Trophoblast cell (in vitro differentiated cells and primary cell): ENCODE measurements around the gene ROCK2.

ENCODE experiments used
- DNase-seq, 2 donors: peaks; one replicate each; pipeline ENCODE4 v3.0.0-alpha.2; 2016
- H2AFZ ChIP-seq: 2 replicates; pipeline ENCODE4 v1.6.1; 2013; ENCODE audit warnings: low read length, moderate library complexity, mild to moderate bottlenecking; ENCODE audit not compliant: insufficient read depth, poor library complexity
- H2AK5ac ChIP-seq: 2 replicates; pipeline ENCODE4 v1.6.1; 2013; ENCODE audit warnings: mild to moderate bottlenecking, low read length
- H2BK120ac ChIP-seq: 2 replicates; pipeline ENCODE4 v1.6.1; 2013; ENCODE audit warnings: low read length, mild to moderate bottlenecking, moderate library complexity; ENCODE audit not compliant: insufficient read depth, poor library complexity
- H2BK12ac ChIP-seq: 2 replicates; pipeline ENCODE4 v1.6.1; 2013; ENCODE audit warnings: mild to moderate bottlenecking, low read length, moderate library complexity
- H2BK5ac ChIP-seq: 2 replicates; pipeline ENCODE4 v1.6.1; 2013; ENCODE audit warnings: low read length, low read depth, moderate library complexity, mild to moderate bottlenecking; ENCODE audit not compliant: poor library complexity
- H3K14ac ChIP-seq: 2 replicates; pipeline ENCODE4 v1.6.1; 2013; ENCODE audit warnings: mild to moderate bottlenecking, low read length
- H3K18ac ChIP-seq: 2 replicates; pipeline ENCODE4 v1.6.1; 2013; ENCODE audit warnings: mild to moderate bottlenecking, low read length
- H3K23ac ChIP-seq: 2 replicates; pipeline ENCODE4 v1.6.1; 2013; ENCODE audit warnings: low read length
- H3K27ac ChIP-seq: 2 replicates; pipeline ENCODE4 v1.5.1; 2013; ENCODE audit warnings: low read depth, mild to moderate bottlenecking, inconsistent platforms, low read length, moderate library complexity
- H3K27me3 ChIP-seq: 2 replicates; pipeline ENCODE4 v1.6.1; 2013; ENCODE audit warnings: inconsistent platforms, mild to moderate bottlenecking, low read length, moderate library complexity; ENCODE audit not compliant: insufficient read depth
- H3K36me3 ChIP-seq, 2 experiments: 1 replicate in 1 of 2; 2 replicates in 1 of 2; pipeline ENCODE4 v1.6.1; 2013; ENCODE audit warnings: low read length in 2 of 2, mild to moderate bottlenecking in 2 of 2, moderate library complexity in 1 of 2; ENCODE audit not compliant: insufficient read depth in 2 of 2, control insufficient read depth in 1 of 2
- H3K4ac ChIP-seq: 2 replicates; pipeline ENCODE4 v1.6.1; 2013; ENCODE audit warnings: low read depth, mild to moderate bottlenecking, low read length, moderate library complexity
- H3K4me1 ChIP-seq, 2 experiments: 1 replicate in 1 of 2; 2 replicates in 1 of 2; pipeline ENCODE4 v1.6.1; 2013; ENCODE audit warnings: low read length in 2 of 2, mild to moderate bottlenecking in 2 of 2, moderate library complexity in 1 of 2; ENCODE audit not compliant: insufficient read depth in 2 of 2, control insufficient read depth in 1 of 2
- H3K4me2 ChIP-seq: 2 replicates; pipeline ENCODE4 v1.6.1; 2013; ENCODE audit warnings: inconsistent platforms, mild to moderate bottlenecking, low read length, moderate library complexity
- H3K4me3 ChIP-seq: 2 replicates; pipeline ENCODE4 v1.5.1; 2013; ENCODE audit warnings: mild to moderate bottlenecking, low read depth, low read length, inconsistent platforms
- H3K79me1 ChIP-seq: one replicate; pipeline ENCODE4 v1.6.1; 2013; ENCODE audit warnings: low read length
- H3K79me2 ChIP-seq: 2 replicates; pipeline ENCODE4 v1.6.1; 2013; ENCODE audit warnings: low read length, mild to moderate bottlenecking; ENCODE audit not compliant: control insufficient read depth, insufficient read depth, poor library complexity
- H3K9ac ChIP-seq: 2 replicates; pipeline ENCODE4 v1.6.1; 2013; ENCODE audit warnings: mild to moderate bottlenecking, low read length
- H3K9me3 ChIP-seq: 2 replicates; pipeline ENCODE4 v1.6.1; 2013; ENCODE audit warnings: low read depth, mild to moderate bottlenecking, control low read depth, inconsistent platforms, low read length; ENCODE audit not compliant: insufficient read depth
- H4K12ac ChIP-seq: 2 replicates; pipeline ENCODE4 v1.6.1; 2013; ENCODE audit warnings: low read depth, mild to moderate bottlenecking, low read length, moderate library complexity
- H4K8ac ChIP-seq: 2 replicates; pipeline ENCODE4 v1.6.1; 2013; ENCODE audit warnings: low read depth, mild to moderate bottlenecking, low read length, moderate library complexity
- H4K91ac ChIP-seq: one replicate; pipeline ENCODE4 v1.6.1; 2013; ENCODE audit warnings: low read depth, mild to moderate bottlenecking, low read length, moderate library complexity
- WGBS: extraction: QIAGEN DNeasy Blood & Tissue Kit; methylation state at CpG from one replicate; pipeline ENCODE4 v1.1.7; 2013; ENCODE audit warnings: missing lambda C conversion rate; ENCODE audit not compliant: insufficient read length, insufficient coverage; ENCODE audit errors: extremely low coverage; 5-methylcytosine and 5-hydroxymethylcytosine counted together

ROCK2 gene

DNA sequence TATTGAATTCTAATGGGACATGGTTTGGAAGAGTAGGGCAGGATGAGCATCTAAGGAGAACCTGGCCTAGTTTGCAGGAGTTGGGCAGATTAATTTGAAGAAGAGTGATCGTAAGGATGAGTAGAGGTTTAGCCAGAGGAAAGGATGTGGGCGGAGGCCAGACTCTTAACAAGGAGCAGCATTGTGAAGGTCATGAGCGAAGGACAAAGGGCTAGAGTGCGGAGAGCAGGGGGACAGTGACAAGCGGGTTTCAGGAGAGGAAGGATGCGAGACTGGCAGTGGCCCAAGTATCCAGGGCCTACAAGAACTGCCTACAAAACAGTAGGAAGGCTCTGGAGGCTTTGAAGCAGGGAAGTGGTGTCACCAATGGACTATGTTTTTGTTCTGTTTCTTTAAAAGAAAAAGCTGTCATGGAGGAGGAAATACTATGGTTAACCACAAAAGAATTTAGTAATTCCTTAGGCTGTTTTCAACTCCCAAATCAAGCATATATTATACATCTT, 169.1 kb downstream of the ROCK2 start:
- Histone ChIP-seq H3K9me3 (no peaks in the 10 kb centered on the region), H2BK12ac (no peak overlapping the region)

DNA sequence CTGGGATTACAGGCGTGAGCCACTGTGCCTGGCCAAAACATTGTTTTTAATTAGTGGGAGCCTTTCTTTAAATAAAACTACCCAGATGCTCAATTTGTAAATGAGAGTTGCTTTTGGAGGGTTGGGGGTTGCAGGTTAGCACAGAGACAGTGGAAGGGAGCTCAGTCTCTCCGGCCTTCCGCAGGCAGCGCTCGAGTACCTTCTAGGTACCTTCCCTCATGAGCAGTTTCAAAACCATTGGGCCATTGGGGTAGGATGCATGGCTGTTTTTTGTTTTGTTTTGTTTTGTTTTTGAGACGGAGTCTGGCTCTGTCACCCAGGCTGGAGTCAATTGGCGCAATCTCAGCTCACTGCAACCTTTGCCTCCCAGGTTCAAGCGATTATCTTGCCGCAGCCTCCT, 170.2 kb downstream of the ROCK2 start:
- H3K4me3 ChIP-seq = no peak overlapping the region

More for the DNA sequence above, 169.1 kb downstream of the ROCK2 start:
- no peaks in the 10 kb centered on the region for H3K79me2 ChIP-seq
- H2BK120ac ChIP-seq = no peak overlapping the region
- peaks cover 2 to 4% of the 10 kb centered on the region in 2 experiments for H3K36me3 ChIP-seq
- no peaks in the 10 kb centered on the region for H3K79me1 ChIP-seq
- DNase-seq = no peak
- no peak overlapping the region for H3K14ac ChIP-seq
- no peak overlapping the region for H4K8ac ChIP-seq
- no peak overlapping the region for H4K12ac ChIP-seq
- WGBS = 100% methylated on average over 1 of the region's 6 CpGs
- no peak overlapping the region for H3K18ac ChIP-seq
- H3K27ac ChIP-seq = no peak overlapping the region
- H2BK5ac ChIP-seq = no peak overlapping the region
- H3K4me2 ChIP-seq = no peak overlapping the region
- no peaks in the 10 kb centered on the region for H3K4me1 ChIP-seq
- H3K27me3 ChIP-seq = no peaks in the 10 kb centered on the region
- H3K4me3 ChIP-seq = no peak overlapping the region
- no peak overlapping the region for H3K4ac ChIP-seq
- no peak overlapping the region for H2AFZ ChIP-seq
- H2AK5ac ChIP-seq = no peak overlapping the region
- no peak overlapping the region for H4K91ac ChIP-seq
- H3K23ac ChIP-seq = no peak overlapping the region
- no peak overlapping the region for H3K9ac ChIP-seq

DNA sequence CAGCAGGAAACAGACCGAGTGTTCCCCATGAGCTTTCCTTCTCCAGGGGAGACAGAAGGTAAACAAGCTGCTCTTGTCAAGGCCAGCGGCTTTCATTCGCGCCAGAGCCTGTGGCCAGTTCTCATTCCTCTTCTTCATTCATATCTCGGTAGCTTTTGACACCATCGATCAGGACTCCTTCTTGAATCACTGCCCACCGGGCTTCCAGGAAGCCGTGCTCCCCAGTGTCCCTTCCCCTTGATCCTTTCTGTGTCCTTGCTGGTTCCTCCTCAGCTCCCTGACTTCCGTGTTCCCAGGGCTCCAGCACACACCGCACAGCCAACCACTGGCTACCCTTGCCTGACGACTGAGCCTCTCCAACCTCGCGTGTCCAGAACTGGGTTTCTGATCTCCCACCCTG, 175.1 kb downstream of the ROCK2 start:
- Histone ChIP-seq H2AFZ (no peak overlapping the region), H3K4me3 (no peak overlapping the region), H2BK12ac (no peak overlapping the region), H3K27me3 (no peaks in the 10 kb centered on the region), H4K12ac (no peak overlapping the region), H2AK5ac (no peak overlapping the region), H2BK5ac (no peak overlapping the region), H3K4ac (no peak overlapping the region), H3K4me1 (peaks cover 4% of the 10 kb centered on the region in 2 experiments), H3K23ac (no peak overlapping the region), H3K79me1 (peaks cover 2% of the 10 kb centered on the region), H3K27ac (no peak overlapping the region), H3K18ac (no peak overlapping the region), H3K9ac (no peak overlapping the region), H4K91ac (no peak overlapping the region), H4K8ac (no peak overlapping the region), H3K79me2 (no peaks in the 10 kb centered on the region), H3K9me3 (no peaks in the 10 kb centered on the region), H2BK120ac (no peak overlapping the region), H3K4me2 (no peak overlapping the region), H3K14ac (no peak overlapping the region), H3K36me3 (peaks cover 0 to 2% of the 10 kb centered on the region in 2 experiments)
- peak; percentile 8 to 31 for DNase-seq
- WGBS = no CpG with 5 or more reads among the region's 13 CpGs

More for the DNA sequence above, 170.2 kb downstream of the ROCK2 start:
- no peak for DNase-seq
- Histone ChIP-seq H3K79me1 (peaks cover 1% of the 10 kb centered on the region), H3K27me3 (no peaks in the 10 kb centered on the region), H3K9ac (no peak overlapping the region), H3K4ac (no peak overlapping the region), H3K79me2 (no peaks in the 10 kb centered on the region), H2BK5ac (no peak overlapping the region), H3K23ac (no peak overlapping the region), H3K36me3 (peaks cover 0 to 2% of the 10 kb centered on the region in 2 experiments), H2AK5ac (no peak overlapping the region), H2BK12ac (no peak overlapping the region), H2BK120ac (no peak overlapping the region), H3K4me2 (no peak overlapping the region), H3K14ac (no peak overlapping the region), H4K12ac (no peak overlapping the region), H3K9me3 (no peaks in the 10 kb centered on the region), H3K27ac (no peak overlapping the region), H3K4me1 (peaks cover 3 to 4% of the 10 kb centered on the region in 2 experiments), H4K8ac (no peak overlapping the region), H3K18ac (no peak overlapping the region), H4K91ac (no peak overlapping the region), H2AFZ (no peak overlapping the region)
- no CpG with 5 or more reads among the region's 9 CpGs for WGBS

- WGBS = no CpG with 5 or more reads among the region's 9 CpGs
- Histone ChIP-seq H2BK12ac (no peak overlapping the region), H3K79me1 (peaks cover 2% of the 10 kb centered on the region), H3K27me3 (no peaks in the 10 kb centered on the region), H3K27ac (no peak overlapping the region), H2BK5ac (no peak overlapping the region), H3K4ac (no peak overlapping the region), H3K4me1 (peaks cover 4% of the 10 kb centered on the region in 2 experiments), H2AK5ac (no peak overlapping the region), H3K14ac (no peak overlapping the region), H2AFZ (no peak overlapping the region), H3K9ac (no peak overlapping the region), H4K12ac (no peak overlapping the region), H2BK120ac (peak overlapping the region; percentile 17), H3K4me3 (no peak overlapping the region), H3K4me2 (no peak overlapping the region), H3K9me3 (no peaks in the 10 kb centered on the region), H4K91ac (no peak overlapping the region), H3K36me3 (no peaks in the 10 kb centered on the region), H4K8ac (no peak overlapping the region), H3K23ac (no peak overlapping the region), H3K18ac (no peak overlapping the region), H3K79me2 (no peaks in the 10 kb centered on the region)
- no peak for DNase-seq
Observed at GRCh38 chr2:11168488-11168887, 175.9 kb downstream of the ROCK2 start.
